Breast epithelium (tissue), 3 donors: Measurements from ENCODE around the gene MDM1.

Experiments used
- CTCF ChIP-seq, 3 donors: fragments of 450-650 bp; IDR thresholded peaks; one replicate each; pipeline ENCODE4 v1.5.1; 2016 to 2017; ENCODE audit warnings: antibody characterized with exemption in 3 of 3, mild to moderate bottlenecking in 3 of 3, moderate library complexity in 3 of 3
- POLR2A ChIP-seq: fragments of 450-650 bp; IDR thresholded peaks from one replicate; pipeline ENCODE4 v1.6.1; 2016; ENCODE audit warnings: antibody characterized with exemption, mild to moderate bottlenecking, moderate library complexity

GRCh38 chr12:68364328-68364727 is 32.2 kb upstream of the MDM1 start:
- TF ChIP-seq POLR2A (no peak), CTCF (IDR thresholded peaks at IDR 0.05) (no peak)
